Measurements from ENCODE around the gene MDM2. TPM values are rescaled to one million over a fixed set of nuclear protein-coding genes. Genes with fewer than 3 reads are reported as not detected.

The MDM2 gene
- total and polyA plus RNA-seq, 9 of the 15 experiments (the other 6 are each of a cell fraction or from before 2014, with no cell fraction given), result 13.6 to 100 (median 49.0) TPM

DNA sequence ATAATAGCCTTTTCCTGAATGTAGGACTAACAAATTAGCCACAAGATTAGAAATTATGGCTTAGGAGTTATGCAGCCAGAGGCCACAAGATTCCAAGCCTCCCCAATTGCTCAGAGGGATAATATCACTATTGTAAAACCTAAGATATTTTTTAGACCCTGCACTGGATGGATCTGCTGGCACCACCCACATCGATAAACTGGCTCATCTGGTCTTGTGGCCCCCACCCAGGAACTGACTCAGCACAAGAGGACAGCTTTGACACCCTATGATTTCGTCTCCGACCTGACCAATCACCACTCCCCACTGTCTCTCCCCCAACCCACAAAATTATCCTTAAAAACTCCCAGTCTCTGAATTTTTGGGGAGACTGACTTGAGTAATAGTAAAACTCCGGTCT, 70.3 kb downstream of the MDM2 start:
- no peaks in the 10 kb centered on the region for H4K20me1 ChIP-seq (replicated peaks; ENCODE audit: control insufficient read depth, insufficient read depth, low read length)
- ATAC-seq (no peak), DNase-seq (ENCODE audit: extremely low read depth in 1 of 4, low spot score in 3 of 4) (no peak), FAIRE-seq (no peak)
- POLR2A ChIA-PET, result interaction anchor here (1.0 kb wide), 1 partner anchor 38 kb away, joined by 3 read pairs; no protein-coding TSS in a partner anchor
- intact Hi-C loops (cut with micrococcal nuclease), result no loop called here
- H3K4me3 ChIP-seq, result no peak overlapping the region
- CTCF ChIA-PET (ENCODE audit: low intra/inter-chr PET ratio), result no interaction called here
- in situ Hi-C loops (cut with MboI), result no loop called here
- H3K27ac ChIP-seq (ENCODE audit: extremely low read depth, low read depth, low read length), result no peak overlapping the region
- no peak overlapping the region for H3K9ac ChIP-seq (ENCODE audit: insufficient read depth in 1 of 2, low read depth in 2 of 2, low read length in 2 of 2)
- H3K9me3 ChIP-seq (replicated peaks; ENCODE audit: control insufficient read depth, insufficient read depth, low read depth, low read length), result no peaks in the 10 kb centered on the region; the same call in 1 of the 2 replicates
- H3K9me1 ChIP-seq (ENCODE audit: control insufficient read depth, insufficient read depth, low read length), result no peaks in the 10 kb centered on the region
- no peaks in the 10 kb centered on the region for H3K4me1 ChIP-seq (replicated peaks in 1 of 2; ENCODE audit: control insufficient read depth in 2 of 2, insufficient read depth in 2 of 2, low read length in 2 of 2)
- BruUV-seq (replicated peaks), result no TSS peak
- H2AFZ ChIP-seq (ENCODE audit: low read depth, low read length), result no peak overlapping the region
- H3K27me3 ChIP-seq (ENCODE audit: control insufficient read depth in 2 of 2, insufficient read depth in 2 of 2, low read length in 2 of 2), result peaks cover 8 to 18% of the 10 kb centered on the region in 2 experiments; a peak in 4 of 5 replicates
- 4% methylated on average over 4 of the region's 4 CpGs for WGBS (ENCODE audit: insufficient coverage, low coverage, missing lambda C conversion rate)
- TF ChIP-seq C11orf30 (IDR thresholded peaks at IDR 0.05; ENCODE audit: low read depth) (0 out of 2 replicates have a peak, but pooled peaks have one; percentile 22), CEBPB (tag; IDR thresholded peaks at IDR 0.05) (no peak), ZNF644 (tag; IDR thresholded peaks at IDR 0.05; ENCODE audit: low read depth) (no peak), CCAR2 (IDR thresholded peaks at IDR 0.05; ENCODE audit: low read depth, low read length) (no peak), ZNF778 (CRISPR knock-in tag; IDR thresholded peaks at IDR 0.05) (no peak), ZNF316 (IDR thresholded peaks at IDR 0.05) (0 out of 2 replicates have a peak, but pooled peaks have one; percentile 19), FOS (IDR thresholded peaks at IDR 0.05; ENCODE audit: extremely low read depth, insufficient read length) (no peak), PTTG1 (tag; IDR thresholded peaks at IDR 0.05; ENCODE audit: low read depth) (no peak), SNIP1 (IDR thresholded peaks at IDR 0.05; ENCODE audit: low read depth) (no peak), NFATC3 (IDR thresholded peaks at IDR 0.05) (no peak), ZNF311 (CRISPR knock-in tag; IDR thresholded peaks at IDR 0.05) (no peak)
- TF ChIP-seq, protein P1, sequence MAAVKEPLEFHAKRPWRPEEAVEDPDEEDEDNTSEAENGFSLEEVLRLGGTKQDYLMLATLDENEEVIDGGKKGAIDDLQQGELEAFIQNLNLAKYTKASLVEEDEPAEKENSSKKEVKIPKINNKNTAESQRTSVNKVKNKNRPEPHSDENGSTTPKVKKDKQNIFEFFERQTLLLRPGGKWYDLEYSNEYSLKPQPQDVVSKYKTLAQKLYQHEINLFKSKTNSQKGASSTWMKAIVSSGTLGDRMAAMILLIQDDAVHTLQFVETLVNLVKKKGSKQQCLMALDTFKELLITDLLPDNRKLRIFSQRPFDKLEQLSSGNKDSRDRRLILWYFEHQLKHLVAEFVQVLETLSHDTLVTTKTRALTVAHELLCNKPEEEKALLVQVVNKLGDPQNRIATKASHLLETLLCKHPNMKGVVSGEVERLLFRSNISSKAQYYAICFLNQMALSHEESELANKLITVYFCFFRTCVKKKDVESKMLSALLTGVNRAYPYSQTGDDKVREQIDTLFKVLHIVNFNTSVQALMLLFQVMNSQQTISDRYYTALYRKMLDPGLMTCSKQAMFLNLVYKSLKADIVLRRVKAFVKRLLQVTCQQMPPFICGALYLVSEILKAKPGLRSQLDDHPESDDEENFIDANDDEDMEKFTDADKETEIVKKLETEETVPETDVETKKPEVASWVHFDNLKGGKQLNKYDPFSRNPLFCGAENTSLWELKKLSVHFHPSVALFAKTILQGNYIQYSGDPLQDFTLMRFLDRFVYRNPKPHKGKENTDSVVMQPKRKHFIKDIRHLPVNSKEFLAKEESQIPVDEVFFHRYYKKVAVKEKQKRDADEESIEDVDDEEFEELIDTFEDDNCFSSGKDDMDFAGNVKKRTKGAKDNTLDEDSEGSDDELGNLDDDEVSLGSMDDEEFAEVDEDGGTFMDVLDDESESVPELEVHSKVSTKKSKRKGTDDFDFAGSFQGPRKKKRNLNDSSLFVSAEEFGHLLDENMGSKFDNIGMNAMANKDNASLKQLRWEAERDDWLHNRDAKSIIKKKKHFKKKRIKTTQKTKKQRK (IDR thresholded peaks at IDR 0.05; ENCODE audit: borderline replicate concordance, low read depth, low read length), result no peak
- TF ChIP-seq, protein P2, sequence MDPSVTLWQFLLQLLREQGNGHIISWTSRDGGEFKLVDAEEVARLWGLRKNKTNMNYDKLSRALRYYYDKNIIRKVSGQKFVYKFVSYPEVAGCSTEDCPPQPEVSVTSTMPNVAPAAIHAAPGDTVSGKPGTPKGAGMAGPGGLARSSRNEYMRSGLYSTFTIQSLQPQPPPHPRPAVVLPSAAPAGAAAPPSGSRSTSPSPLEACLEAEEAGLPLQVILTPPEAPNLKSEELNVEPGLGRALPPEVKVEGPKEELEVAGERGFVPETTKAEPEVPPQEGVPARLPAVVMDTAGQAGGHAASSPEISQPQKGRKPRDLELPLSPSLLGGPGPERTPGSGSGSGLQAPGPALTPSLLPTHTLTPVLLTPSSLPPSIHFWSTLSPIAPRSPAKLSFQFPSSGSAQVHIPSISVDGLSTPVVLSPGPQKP (CRISPR knock-in tag; IDR thresholded peaks at IDR 0.05), result no peak
- TF ChIP-seq, protein P3, sequence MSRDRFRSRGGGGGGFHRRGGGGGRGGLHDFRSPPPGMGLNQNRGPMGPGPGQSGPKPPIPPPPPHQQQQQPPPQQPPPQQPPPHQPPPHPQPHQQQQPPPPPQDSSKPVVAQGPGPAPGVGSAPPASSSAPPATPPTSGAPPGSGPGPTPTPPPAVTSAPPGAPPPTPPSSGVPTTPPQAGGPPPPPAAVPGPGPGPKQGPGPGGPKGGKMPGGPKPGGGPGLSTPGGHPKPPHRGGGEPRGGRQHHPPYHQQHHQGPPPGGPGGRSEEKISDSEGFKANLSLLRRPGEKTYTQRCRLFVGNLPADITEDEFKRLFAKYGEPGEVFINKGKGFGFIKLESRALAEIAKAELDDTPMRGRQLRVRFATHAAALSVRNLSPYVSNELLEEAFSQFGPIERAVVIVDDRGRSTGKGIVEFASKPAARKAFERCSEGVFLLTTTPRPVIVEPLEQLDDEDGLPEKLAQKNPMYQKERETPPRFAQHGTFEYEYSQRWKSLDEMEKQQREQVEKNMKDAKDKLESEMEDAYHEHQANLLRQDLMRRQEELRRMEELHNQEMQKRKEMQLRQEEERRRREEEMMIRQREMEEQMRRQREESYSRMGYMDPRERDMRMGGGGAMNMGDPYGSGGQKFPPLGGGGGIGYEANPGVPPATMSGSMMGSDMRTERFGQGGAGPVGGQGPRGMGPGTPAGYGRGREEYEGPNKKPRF (IDR thresholded peaks at IDR 0.05; ENCODE audit: low read depth, low read length), result no peak
- no peak overlapping the region for H3K4me2 ChIP-seq (ENCODE audit: insufficient read depth, low read length)
- H3K79me2 ChIP-seq (ENCODE audit: control insufficient read depth, insufficient read depth, low read length), result no peaks in the 10 kb centered on the region
- H3K36me3 ChIP-seq (ENCODE audit: control insufficient read depth, insufficient read depth, low read length), result no peaks in the 10 kb centered on the region

All from K562 (cell line).